GM10248 (cell line): Measurements from ENCODE around the gene GPR176.

Experiments used
- CTCF ChIA-PET: fragments of 300-600 bp; sonication (Branson Sonifier 250); formaldehyde crosslinking; extraction: SDS; loops from one replicate; lab custom pipeline; 2021; ENCODE audit warnings: antibody characterized with exemption; lab: Yijun Ruan, JAX
- POLR2A ChIA-PET: fragments of 350-650 bp; sonication (Branson Sonifier 250); formaldehyde crosslinking; extraction: SDS; loops from one replicate; lab custom pipeline; 2020; ENCODE audit warnings: antibody characterized with exemption; lab: Yijun Ruan, JAX
- DNase-seq: peaks from one replicate; pipeline ENCODE4 v3.0.0; 2012; ENCODE audit errors: extremely low spot score
- TF ChIP-seq, protein P1 (sequence below): IDR thresholded peaks from 2 replicates; pipeline ENCODE4 v1.5.1; 2012; ENCODE audit warnings: mild to moderate bottlenecking, low read depth; ENCODE audit errors: extremely low read depth, missing control alignments, control extremely low read depth

Gene GPR176

DNA sequence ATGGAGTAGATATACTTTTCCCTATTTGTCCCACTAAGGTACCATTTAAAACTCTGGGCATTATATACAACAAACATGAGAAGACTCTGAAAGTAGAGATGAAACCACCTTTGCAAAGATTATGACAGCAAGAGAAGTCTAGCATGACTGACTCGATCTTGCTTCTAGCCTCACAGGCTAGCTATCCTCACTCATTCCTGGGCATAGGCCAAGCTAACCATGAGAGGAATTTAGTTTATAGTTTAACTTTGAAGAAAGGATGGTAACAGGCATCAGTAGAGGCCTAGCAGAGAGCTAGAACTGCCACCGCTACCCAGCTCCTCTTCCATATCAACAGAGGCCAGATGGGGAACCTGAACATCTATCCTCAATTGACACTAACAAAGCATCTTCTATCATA, 74.0 kb downstream of the GPR176 start:
- TF ChIP-seq, protein P1, sequence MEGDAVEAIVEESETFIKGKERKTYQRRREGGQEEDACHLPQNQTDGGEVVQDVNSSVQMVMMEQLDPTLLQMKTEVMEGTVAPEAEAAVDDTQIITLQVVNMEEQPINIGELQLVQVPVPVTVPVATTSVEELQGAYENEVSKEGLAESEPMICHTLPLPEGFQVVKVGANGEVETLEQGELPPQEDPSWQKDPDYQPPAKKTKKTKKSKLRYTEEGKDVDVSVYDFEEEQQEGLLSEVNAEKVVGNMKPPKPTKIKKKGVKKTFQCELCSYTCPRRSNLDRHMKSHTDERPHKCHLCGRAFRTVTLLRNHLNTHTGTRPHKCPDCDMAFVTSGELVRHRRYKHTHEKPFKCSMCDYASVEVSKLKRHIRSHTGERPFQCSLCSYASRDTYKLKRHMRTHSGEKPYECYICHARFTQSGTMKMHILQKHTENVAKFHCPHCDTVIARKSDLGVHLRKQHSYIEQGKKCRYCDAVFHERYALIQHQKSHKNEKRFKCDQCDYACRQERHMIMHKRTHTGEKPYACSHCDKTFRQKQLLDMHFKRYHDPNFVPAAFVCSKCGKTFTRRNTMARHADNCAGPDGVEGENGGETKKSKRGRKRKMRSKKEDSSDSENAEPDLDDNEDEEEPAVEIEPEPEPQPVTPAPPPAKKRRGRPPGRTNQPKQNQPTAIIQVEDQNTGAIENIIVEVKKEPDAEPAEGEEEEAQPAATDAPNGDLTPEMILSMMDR = no peak
- DNase-seq = no peak
- POLR2A ChIA-PET = no interaction called here
- CTCF ChIA-PET = no interaction called here

GRCh38 chr15:39845582-39845981, 74.5 kb downstream of the GPR176 start:
- peak; percentile 14 for DNase-seq
- CTCF ChIA-PET = interaction anchor here (1.5 kb wide), 1 partner anchor 13 kb away, joined by 5 read pairs; no protein-coding TSS in a partner anchor
- TF ChIP-seq, protein P1 = no peak
- POLR2A ChIA-PET = no interaction called here

- CTCF ChIA-PET = no interaction called here
- TF ChIP-seq, protein P1 = no peak
- POLR2A ChIA-PET = no interaction called here
- DNase-seq = no peak
Measured at GRCh38 chr15:39843565-39843964, 76.5 kb downstream of the GPR176 start.

- CTCF ChIA-PET = interaction anchor here (1.9 to 2.0 kb wide), 2 partner anchors 18 to 53 kb away, joined by 5 to 6 read pairs; no protein-coding TSS in a partner anchor
- DNase-seq = no peak
- TF ChIP-seq, protein P1 = no peak
- POLR2A ChIA-PET = no interaction called here
Measured at GRCh38 chr15:39837454-39837853, 82.6 kb downstream of the GPR176 start.

DNA sequence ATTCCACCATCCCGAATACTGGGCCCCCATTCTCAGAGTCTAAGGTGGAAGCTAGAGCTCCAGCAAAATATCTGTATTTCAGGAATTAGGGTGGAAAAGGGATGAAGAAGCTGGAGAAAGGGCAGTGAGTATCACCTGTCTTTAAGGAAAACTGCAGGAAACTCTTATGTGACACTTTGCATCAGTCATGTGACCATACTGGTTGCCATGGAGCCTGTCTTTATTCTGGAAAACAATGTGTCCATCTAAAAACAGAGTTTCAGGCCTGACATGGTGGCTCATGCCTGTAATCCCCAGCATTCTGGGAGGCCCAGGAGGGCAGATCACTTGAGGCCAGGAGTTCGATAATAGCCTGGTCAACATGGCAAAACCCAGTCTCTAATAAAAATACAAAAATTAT, 84.5 kb downstream of the GPR176 start:
- TF ChIP-seq, protein P1 = no peak
- CTCF ChIA-PET = no interaction called here
- POLR2A ChIA-PET = no interaction called here
- no peak for DNase-seq

GRCh38 chr15:39834256-39834655, 85.8 kb downstream of the GPR176 start:
- DNase-seq = no peak
- POLR2A ChIA-PET = no interaction called here
- TF ChIP-seq, protein P1 = no peak
- CTCF ChIA-PET = no interaction called here

GRCh38 chr15:39833515-39833981, 86.5 kb downstream of the GPR176 start:
- ChIA-PET CTCF (interaction anchor here (1.1 kb wide), 1 partner anchor 43 kb away, joined by 3 read pairs; no protein-coding TSS in a partner anchor), POLR2A (no interaction called here)
- TF ChIP-seq, protein P1 = no peak
- DNase-seq = no peak
